GM12873 (cell line): ENCODE measurements around the gene SNX32.

ENCODE experiments used
- TF ChIP-seq, protein P1 (sequence below): IDR thresholded peaks from 2 replicates; pipeline ENCODE4 v1.5.1; 2012; ENCODE audit warnings: low read depth, mild to moderate bottlenecking, moderate library complexity, low read length, control low read depth; ENCODE audit not compliant: insufficient read depth; ENCODE audit errors: missing control alignments

The SNX32 gene

DNA sequence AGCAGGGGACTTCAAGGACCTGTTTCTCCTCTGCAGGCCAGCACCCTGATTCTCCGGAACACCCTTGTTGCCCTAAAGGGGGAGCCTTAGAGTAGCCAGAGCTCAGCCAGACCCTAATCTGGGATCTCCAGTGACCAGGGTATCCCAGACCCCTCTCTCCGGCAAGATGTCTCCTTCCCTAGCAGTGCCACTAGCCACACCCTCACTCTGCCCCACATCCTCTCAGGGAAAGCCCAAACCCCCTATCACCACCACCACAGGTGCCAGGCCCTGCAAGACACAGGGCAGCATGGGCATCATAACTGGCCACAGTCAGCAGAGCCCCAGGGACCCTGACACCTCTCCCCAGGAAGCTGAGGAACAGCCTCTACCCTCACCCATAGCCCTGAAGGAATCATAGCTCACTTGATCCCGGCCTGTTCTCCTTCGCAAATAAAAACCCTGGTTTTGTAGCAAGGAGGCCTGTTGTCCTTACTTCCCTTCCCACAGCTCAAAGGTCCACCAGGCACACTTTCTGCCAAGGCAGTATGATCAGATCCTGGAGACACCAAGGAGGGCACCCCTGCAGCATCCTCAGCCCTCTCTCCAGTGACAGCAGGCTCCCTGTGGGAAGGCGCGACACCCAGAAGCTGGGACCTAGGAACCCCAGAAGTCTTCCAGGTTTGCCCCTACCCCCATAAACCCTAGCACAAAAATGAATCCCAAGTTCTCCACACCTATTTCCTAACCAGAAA, 19.6 kb downstream of the SNX32 start:
- TF ChIP-seq, protein P1, sequence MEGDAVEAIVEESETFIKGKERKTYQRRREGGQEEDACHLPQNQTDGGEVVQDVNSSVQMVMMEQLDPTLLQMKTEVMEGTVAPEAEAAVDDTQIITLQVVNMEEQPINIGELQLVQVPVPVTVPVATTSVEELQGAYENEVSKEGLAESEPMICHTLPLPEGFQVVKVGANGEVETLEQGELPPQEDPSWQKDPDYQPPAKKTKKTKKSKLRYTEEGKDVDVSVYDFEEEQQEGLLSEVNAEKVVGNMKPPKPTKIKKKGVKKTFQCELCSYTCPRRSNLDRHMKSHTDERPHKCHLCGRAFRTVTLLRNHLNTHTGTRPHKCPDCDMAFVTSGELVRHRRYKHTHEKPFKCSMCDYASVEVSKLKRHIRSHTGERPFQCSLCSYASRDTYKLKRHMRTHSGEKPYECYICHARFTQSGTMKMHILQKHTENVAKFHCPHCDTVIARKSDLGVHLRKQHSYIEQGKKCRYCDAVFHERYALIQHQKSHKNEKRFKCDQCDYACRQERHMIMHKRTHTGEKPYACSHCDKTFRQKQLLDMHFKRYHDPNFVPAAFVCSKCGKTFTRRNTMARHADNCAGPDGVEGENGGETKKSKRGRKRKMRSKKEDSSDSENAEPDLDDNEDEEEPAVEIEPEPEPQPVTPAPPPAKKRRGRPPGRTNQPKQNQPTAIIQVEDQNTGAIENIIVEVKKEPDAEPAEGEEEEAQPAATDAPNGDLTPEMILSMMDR, result peak; percentile 30

DNA sequence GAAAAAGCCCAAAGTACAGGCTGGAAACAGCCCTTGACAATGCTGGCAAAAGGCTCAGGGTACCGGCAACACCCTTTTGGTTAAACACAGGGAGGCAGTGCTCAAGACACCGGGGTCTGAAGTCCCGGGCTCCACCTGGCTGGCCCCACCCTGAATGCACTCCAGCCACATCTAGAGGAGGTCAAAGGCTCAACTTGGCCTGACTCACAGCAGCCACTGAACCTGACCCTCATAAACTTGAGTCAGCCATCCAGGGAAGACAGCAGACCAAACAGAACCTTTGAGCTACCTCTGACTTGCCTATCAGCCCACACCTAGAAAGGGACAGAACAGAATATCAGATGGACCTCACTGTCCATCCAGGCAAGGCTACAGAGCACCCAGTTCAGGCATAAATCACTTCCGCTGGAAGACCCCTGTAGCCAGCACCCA, 20.4 kb downstream of the SNX32 start:
- TF ChIP-seq, protein P1, result no peak

DNA sequence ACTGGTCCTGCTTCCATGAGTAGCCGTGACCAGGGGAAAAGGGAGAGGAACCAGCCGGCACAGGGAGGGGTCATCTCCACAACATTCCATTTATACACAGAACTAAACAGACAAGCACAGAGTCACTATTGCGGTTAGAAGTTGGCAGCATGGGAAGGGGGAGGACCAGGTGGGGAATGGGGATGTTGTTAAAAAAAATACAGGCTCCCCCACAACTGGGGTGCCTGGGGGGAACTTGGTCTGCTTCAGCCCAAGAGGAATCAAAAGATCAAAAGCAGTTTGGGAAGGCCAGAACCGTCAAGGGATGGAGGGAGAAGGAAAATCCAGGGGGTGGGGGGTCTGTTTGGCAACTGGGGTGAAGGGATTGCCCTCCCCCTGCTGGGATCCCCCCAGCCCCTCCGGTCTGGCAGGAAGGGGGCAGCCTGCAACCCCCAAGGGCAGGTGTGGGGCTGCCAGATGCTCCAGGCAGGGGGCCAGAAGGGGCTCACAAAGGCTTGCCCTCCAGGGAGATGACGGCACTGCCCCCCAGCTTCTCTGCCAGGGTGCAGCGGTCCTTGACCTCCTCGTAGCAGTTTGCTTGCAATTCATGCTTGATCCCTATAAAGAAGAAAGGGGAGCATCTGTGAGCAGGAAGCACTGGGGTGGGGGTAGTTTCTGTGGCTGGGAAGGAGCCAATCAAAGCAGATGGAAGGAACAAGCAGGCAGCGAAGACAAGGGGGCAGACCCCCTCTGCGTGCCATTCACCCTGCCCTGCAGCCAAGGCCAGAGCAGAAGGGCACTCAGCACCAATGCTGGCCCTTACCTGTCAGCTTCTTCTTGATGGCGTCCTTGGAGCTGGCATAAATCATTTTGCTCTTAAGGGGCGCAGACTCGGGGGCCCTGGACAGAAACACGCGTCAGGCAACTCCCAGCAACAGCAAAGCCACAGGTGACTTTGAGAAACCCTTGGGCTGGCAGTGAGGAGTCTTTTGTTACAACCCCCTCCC, 21.4 kb downstream of the SNX32 start:
- TF ChIP-seq, protein P1, result no peak

DNA sequence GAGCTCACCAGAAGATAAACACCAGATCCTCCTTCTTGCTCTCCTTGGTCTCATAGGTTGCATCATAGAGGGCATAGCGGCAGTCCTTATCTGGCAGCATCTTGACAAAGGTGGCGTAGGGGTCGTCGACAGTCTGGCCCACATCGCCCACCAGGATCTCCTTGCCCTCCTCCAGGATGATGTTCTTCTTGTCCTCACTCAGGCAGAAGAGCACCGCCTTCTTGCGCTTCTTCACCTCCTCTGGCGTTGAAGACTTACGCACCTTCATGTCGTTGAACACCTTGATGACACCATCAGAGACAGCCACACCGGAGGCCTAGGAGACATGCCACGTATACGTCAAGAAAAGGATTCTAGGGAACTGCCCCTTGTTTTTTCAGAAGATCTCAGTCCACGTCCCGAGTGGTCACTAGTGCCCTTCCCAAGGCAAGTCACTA, 22.2 kb downstream of the SNX32 start:
- TF ChIP-seq, protein P1, result no peak

DNA sequence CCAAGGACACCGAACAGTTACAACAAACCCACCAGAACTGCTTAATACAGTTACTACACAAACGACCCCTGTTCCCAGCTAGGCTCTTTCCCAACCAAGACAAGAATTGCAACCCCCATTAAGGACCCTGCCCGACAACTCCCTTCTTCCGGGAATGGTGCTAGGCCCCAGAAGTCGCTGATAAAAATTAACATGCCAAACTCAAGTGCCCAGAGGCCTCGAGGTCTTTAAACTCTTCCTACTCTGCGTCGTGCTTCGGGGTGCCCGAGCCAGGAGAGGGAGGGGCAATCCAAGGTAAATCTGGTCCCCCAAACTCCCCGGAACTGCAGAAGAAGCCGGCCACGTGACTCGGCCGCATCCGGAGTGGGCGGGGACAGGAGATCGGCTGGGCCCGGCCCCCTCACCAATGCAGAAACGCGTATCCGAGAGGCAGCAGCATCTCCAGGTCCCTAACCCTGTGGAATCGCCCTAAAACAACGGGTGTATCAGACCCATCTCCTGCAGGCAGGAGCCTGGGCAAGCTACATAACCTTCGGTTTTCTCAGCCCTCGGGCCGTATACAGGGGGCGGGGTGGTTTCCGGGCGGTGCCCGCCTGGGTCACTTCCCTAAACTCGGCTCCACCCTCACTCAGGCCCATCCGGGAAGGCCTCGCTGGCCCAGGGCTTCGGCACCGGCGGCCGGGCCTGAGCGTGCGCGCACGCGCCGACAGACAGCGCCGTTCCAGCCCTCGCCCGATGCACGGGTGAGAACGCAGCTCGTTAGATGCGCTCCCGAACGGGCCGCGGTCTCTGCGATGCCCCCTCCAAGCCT, 23.1 kb downstream of the SNX32 start:
- TF ChIP-seq, protein P1, result no peak

DNA sequence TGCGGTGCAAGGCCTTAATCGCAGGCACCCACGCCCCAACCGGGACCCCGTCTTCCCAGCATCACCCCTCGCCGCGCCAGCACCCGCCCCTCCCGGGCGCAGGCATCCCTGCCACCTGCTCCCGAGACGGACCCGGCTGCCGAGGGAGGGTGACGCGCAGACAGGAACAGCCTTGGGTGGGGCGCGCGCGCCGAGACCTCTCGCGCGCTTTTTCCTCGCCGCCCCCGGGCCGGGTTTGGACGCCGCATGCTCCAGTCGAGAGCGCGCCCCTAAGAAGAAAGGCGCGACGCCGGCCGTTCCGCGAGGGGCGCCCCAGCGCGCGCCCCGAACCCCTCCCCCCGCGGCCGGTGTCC, 23.7 kb downstream of the SNX32 start:
- TF ChIP-seq, protein P1, result no peak
